ENCODE measurements around the gene ITPR1. TPM values are rescaled to one million over a fixed set of nuclear protein-coding genes. Genes with fewer than 3 reads are reported as not detected.
A peak's percentile ranks its signal among the peaks of the same experiment; 100 is the strongest.
"Not testable (repeated sequence)": the region's sequence is repeated elsewhere in the genome, so short reads cannot be mapped to it uniquely, and the experiment has no call there.

ITPR1 gene
- total RNA-seq, 1 experiment from 2014 or later: 36.4 TPM

DNA sequence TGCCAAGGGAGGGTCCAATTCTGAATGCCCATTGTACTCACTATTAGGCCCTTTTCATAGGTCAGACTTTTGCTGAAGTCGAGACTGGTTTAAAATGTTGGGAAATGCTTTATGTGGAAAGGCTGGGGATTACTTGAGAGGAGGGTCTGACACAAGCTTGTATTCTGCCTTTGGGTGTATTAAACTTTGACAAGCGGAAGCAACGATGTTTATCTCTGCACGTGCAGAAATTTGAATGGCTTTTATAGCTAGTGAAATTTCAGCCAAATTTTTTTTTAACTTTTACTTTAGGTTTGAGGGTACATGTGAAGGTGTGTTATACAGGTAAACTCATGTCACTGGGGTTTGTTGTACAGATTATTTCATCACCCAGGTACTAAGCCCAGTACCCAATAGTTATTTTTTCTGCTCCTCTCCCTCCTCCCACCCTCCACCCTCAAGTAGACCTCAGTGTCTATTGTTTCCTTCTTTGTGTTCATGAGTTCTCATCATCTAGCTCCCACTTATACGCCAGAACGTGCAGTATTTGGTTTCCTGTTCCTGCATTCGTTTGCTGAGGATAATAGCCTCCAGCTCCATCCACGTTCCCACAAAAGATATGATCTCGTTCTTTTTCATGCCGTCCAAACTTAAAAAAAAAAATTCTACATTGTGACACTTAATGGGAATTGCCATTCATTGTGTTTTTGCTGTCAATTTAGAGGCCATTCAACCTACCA lies 263.1 kb downstream of the ITPR1 start:
- DNase-seq (ENCODE audit: low read depth): no peak

DNA sequence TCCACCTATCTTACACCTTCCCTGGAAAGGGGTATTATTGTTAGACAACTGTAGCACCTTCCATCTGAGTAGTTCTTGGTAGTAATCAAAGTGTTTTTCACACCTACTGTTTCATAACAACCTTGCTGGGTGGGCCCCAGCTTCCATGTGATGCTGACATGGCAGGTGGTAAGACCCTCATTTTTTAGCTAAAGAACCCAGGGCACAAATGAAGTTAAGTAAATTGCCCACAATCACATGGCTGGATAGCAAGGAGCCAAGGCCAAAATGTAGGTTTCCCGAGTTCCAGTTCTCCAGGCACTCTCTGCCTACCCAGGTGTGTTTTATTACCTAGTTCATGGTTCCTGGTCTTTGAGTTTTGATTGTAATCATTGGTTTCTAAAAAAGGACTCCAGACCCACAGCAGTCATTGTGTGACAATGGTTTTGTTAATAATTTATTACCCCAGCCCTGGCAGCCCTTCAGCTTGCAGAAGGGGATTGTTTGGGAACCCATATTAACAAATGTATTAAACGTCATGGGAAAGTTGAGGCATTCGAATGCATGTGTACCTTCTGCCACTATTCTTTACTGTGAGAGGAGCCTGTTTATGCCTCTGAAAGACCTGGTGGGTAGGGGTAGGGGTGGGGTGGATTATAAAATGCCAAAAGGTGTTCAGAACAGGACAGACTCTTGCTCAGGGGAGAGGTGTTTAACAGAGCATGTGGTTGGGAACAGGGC lies 263.9 kb downstream of the ITPR1 start:
- DNase-seq (ENCODE audit: low read depth): no peak

DNA sequence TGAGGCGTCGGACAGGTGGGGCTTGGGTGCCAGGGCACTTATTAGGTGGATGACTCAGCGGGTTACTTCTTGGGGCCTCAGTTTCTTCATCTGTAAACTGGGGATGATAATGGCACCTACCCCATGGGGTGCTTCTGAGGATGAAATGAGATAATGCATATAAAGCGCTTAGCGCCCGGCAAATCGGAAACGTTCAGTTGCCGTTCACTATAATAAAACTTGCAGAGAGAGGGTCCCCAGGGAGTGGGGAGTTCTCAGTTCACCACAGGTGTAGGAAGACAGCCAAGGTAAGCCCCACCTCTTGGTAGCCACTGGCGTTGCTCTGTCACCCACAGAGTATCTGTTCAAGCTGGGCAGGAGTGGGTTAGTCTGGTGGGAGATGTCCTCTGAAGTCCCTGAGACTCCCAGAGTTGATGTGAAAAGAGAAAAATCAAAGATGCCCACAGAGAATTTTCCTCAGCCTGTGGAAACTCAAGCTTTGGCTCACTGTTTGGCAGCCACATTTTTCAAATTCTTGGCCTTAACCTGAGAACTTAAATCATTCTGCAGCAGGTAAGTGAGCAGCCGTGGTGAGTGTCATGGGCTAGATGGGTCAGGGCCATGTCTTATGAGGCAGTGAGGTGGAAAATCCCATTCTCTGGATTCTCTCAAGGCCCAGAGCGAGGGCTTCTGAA lies 264.6 kb downstream of the ITPR1 start:
- DNase-seq (ENCODE audit: low read depth): no peak

DNA sequence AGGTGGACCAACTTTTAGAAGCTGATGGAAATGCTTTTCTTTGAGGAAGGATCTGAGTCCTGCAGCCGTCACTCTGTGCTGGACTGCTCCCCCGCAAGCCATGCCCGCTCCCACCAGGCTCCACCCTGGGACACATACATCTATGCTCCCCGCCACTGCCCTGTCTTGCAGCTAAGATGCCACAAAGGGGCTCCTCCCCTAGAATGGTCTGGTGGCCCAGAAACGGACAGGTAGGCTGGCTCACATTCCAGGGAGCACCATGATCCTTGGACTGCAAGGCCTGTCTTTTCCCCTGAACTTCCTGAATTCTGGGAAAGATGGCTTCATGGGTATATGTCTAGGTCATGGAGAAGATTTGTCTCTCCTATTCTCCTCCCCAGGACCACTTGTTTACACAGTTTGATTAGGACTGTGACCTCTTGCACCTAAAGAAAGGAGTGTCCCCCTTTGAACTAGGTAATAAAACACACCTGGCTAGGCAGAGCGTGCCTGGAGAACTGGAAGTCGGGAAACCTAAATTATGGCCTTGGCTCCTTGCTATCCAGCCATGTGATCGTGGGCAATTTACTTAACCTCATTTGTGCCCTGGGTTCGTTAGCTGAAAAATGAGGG lies 265.2 kb downstream of the ITPR1 start:
- no peak for DNase-seq (ENCODE audit: low read depth)

DNA sequence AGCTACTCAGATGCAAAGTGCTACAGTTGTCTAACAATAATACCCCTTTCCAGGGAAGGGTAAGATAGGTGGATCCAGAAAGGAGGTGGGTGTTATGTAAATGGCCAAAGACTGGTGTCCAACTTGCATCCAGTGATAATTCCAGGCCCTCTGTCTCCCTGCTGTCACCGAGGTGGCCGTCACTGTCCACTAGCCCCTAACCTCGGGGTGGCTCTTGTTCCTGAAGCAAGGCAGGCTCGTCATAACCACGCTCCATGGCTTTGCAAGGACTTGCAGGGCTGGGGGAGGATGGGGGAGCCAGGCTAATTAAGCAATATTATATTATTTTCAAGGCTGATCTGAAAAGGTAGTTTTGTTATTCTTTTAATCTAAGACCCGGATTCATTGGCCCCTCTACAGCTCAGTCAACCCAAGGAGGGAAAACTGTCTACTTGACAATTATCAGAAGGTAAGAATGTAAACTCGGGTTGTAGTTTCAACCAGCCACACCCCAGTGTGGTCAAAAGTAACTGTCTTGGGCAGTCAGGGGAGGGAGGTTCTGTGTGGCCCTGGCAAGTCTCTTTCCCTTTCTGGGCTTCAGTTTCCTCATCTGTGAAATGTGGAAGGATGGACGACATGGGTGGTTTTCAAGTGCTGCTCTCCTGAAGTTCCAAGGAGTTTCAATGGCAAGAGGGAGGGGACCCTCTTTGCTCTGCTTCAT lies 266.0 kb downstream of the ITPR1 start:
- no peak for DNase-seq (ENCODE audit: low read depth)

DNA sequence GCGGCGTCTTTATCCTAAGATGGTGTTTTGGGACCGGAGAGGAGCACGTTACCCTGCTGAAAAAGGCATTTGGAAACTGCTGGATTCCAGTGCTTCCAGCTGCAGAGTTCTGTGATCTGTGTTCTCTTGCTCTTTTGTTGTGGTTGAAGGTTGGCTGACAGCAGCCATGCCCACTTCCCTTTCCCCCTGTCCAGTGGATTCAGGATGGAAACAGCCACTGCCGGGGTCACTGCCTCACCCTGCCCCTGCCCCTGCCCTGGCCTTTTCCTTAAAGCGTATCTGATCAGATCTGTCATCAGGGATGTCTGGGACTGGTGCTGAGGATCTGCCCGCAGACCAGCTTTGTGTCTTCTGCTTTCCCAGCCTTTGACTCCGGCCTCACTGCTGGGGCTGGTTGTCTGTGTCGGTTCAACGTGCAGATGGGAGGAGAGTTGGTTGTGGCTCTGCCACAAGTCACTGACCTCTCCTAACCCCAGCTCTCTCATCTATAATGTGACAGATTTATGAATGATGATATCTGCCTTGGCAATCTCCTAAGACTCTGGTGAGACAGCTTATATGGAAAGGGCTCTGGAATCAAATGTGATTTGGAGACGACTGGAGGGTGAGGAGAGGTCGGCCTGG lies 266.7 kb downstream of the ITPR1 start:
- DNase-seq (ENCODE audit: low read depth): no peak

DNA sequence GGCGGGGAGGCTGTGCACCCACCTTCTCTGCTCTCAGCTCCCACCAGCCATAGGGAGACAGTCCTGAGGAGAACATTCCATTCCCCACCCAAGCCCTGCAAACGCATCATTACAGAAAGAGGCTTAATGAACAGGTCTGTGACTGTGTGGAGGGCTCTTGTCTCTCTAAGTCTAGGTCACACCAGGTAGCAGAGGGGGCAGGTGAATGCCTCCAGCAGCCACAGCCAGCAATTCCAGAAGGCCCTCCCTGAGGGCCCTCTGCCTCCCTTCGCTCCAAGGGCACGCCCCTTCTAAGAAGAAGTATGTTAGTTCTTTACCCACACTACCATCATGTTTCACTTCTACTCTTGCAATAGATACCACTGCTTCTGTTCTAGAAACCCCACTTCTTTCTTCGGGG lies 268.6 kb downstream of the ITPR1 start:
- no peak for DNase-seq (ENCODE audit: low read depth)

DNA sequence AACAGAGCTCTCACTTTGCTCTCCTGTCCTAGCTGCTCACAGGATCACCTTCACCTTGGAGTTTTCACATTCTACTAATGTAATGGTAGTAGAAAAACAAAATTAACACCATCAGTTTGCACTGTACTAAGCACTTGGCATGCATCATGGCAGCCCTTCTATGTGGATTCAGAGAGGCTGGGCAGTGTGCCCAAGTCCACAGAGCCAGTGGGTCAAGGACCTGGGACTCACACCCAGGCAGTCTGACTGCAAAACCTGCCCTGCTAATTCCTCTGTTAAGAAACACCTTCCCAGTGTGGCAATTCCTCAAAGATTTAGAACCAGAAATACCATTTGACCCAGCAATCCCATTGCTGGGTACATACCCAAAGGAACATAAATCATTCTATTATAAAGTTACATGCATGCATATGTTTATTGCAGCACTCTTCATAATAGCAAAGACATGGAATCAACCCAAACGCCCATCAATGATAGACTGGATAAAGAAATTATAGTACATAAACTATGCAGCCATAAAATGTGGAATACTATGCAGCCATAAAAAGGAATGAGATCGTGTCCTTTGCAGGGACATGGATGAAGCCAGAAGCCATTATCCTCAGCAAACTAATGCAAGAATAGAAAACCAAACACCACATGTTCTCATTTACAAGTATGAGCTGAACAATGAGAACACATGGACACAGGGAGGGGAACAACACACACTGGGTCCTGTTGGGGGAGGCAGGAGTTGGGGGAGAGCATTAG lies 269.5 kb downstream of the ITPR1 start:
- not testable (repeated sequence) for DNase-seq (ENCODE audit: low read depth)

DNA sequence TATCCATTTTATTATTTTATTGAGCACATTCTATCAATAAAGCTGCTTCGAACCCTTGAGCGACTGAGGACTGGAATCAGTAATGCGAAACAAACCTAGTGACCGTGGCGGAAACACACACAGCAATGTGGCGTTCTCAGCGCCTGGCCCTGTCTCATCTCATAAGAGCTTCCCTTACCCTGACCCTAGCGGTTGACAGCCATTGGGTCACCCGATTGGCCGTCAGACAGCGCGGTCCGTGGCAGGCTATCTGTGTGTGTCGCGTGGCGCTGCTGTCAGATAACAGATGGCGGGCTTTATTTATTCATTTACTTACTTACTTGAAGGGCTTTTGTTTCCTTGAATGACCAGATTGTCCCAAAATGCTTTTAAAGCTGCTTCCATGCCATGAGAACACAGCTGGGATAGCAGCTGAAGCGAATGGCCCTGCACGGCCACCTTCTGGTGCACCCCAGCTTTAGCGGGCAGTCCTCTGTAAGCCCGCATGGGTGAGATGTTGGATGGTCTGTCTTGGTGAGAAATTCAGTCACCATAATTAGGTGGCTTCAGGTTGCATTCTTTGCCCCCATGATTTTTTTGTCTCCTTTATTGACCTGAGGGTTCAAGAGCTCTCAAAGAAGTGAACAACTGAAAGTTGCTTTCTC lies 270.6 kb downstream of the ITPR1 start:
- no peak for DNase-seq (ENCODE audit: low read depth)

DNA sequence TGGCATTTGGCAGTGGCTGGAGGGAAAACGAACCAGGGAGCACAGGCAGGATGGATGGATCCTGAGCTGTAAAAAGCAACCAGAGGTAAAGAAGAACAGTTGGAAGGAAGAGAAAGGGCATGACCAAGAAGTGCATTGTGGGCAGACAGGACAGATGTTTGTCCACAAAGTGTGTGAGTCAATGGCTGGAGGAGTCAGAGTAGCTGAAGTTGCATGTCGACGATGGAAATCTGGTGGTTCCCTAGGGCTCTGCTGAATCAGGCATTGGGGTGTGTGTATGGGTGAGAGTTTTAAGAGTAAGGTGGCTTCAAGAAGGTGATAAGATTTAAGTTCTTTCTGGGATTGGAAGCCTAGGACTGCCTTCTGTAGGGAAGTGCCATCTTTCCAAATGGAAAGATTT lies 272.1 kb downstream of the ITPR1 start:
- DNase-seq (ENCODE audit: low read depth): peak; percentile 47

DNA sequence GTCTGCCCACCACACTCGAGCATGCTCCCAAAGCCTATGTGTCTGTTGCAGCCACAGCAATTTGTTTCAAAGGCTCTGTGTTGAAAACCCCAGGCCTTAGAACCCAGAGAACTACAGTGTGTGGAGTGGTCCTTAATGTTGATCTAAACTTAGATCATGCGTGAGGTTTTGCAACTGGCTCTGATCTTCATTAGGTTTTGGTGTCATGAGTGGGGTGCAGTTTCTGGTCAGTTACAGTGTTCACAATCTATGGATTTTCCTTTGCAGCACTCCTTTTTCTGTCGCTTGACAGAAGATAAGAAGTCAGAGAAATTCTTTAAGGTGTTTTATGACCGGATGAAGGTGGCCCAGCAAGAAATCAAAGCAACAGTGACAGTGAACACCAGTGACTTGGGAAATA lies 273.1 kb downstream of the ITPR1 start:
- DNase-seq (ENCODE audit: low read depth): no peak

DNA sequence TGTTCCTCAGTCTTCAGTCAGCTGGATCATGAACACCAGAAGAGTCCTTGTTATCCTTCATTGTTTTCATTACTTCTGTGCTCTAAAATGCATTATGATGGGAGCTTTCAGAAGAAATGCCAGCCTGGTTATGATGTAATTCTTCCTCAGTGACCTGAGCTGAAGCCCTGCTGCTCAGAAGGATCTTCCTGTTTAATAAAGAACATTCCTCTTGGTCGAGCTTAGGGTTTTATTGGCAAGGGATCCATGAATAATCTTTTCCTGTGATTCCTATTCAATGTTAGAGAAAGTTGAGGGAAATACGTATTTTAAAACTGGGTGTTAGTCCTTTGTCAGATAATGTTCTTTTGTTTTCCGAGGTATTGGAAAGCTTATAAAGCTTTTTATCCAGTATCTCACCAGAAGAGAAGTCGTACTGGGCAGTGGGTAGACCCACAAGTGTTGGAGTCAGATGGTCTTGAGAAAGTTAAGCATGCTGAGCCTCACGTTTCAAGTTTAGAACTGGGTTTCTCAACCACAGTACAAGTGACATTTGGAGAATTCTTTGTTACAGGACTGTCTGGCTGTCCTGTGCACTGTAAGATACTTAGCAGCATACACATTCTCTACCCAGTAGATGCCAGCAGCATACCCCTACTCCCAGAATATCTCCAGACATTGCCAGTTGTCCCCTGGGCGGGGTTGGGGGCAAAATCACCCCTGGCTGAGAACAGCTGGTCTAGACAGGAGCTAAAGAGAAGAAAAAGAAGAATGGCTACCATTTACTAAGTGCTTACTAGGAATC lies 273.8 kb downstream of the ITPR1 start:
- DNase-seq (ENCODE audit: low read depth): no peak

DNA sequence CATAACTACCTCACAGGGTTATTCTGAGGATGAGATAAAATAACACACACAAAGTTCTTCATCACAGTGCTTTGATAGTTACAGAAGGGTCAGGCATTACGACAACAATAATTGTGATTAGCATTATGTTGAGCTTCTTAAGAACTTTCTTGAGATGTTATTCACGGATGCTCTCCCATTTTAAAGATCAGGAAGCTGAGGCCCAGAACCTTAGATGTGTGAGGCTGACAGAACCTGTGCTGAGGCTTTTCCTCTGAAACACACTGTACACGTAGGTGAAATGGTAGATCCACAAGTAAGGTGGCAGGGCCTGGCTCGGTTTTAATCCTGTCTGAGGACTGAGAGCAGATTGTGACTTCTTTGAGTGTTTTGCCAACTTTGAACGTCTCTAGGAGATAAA lies 274.9 kb downstream of the ITPR1 start:
- DNase-seq (ENCODE audit: low read depth): no peak

DNA sequence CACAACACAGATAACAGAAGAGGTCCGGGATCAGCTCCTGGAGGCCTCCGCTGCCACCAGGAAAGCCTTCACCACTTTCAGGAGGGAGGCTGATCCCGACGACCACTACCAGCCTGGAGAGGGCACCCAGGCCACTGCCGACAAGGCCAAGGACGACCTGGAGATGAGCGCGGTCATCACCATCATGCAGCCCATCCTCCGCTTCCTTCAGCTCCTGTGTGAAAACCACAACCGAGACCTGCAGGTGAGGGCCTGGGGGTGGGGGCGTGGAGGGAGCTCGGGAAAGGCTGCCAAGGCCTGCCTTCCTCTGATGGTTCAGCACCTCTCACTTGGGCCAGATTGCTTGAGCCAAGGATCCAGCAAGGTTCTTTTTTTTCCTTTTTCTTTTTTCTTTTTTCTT lies 275.4 kb downstream of the ITPR1 start:
- no peak for DNase-seq (ENCODE audit: low read depth)

DNA sequence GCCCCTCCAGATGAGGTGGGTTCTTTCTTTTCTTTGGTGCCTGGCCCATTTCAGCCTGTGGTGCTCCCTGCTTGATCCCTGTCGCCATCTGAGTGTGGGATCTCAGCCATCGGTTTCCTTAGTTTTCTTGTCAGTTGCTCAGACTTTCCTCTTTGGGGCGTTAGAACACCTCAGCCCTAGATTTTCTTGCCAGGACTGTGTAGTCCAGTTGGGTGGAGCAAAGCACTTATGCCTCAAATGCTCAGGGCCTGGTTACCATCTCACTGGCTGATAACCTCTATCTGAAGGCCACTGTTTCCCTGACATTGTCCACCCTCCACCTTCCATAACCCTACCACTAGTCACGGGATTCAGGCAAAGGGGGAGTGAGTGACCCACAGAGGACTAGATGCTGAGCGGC lies 277.4 kb downstream of the ITPR1 start:
- DNase-seq (ENCODE audit: low read depth): no peak

DNA sequence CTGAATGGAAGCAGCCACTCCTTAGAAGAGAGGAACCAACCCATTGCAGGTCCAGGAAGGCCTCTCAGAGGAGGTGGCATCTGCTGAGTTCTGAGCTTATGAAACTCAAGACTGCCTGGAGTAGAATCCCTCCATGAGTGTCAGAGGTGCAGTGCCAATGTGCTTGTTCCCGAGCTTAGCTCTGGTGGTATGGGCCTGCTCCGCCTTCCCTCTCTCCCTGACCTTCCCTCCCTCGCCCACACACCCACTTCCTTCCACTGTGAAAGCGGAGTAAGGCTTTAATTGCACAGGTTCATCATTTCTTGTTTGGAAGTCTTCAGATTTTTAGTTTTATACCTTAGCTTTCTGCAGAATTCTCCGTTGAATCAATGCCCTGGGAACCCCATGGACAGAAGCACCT lies 278.1 kb downstream of the ITPR1 start:
- no peak for DNase-seq (ENCODE audit: low read depth)

DNA sequence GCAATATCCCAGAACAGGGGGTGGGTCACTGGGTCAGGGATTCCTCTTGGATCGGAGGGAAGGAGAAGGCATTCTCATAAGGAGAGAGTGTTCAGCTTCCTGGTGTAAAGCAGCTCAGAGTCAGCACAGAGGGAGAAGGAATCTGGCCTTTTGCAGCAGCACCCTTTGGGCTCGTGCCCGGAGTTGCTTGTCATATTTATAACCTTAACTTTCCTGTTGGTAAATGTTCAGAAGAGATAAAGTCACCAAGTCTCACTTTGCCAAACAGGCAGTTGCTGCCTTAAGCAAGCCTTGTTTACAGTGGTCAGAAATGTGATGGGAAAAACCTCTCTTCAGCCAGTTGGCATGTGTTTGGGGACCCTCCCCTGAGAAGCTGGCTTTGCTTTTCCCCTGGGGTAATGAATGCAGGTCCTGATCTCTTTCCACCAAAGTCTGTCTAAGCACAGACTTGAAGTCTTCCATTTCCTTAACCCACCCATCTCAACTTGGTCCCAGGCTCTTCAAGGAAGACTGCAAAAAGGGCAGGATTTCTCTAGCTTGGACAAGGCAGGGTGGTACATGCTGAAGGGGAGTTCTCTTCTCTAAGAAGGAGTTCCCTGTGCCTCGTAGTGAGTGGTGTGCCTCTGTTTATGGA lies 279.1 kb downstream of the ITPR1 start:
- DNase-seq (ENCODE audit: low read depth): no peak

DNA sequence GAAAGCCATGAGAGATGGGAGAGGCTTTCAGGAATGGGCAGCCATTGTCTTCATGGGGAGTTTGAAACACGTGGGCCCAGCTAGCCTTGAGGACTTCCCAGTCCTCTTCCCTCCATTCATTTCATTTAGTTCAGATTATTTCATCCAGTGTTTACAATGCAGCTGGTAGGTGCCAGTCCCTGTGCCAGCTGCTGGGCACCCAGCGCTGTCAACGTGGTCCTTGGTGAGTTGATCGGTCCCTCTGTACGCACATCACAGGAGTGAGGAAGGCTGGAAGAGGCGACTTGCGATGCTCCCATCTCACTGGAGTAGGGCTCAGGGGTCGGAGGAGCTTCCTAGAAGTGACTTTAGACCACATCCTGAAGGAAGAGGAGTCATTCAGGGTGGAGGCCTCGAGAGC lies 279.7 kb downstream of the ITPR1 start:
- no peak for DNase-seq (ENCODE audit: low read depth)

DNA sequence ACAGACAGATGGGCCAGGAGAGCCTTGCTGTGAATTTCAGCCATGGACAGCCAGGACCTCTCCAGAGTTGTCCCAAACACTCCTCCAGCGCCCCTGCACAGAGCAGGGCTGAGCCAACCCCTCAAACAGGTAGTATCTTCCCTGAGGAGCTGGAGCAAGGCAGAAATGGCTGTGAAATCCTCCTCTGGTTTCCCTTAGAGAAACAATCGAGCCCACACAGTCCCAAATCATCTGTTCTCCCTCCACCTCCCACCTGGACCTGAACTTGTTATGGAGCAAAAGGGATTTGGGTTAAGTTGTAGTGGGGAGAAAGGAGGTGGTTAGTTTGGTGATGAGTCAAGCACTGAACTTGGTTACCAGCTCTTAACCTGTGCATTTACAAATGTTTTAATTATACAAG lies 280.4 kb downstream of the ITPR1 start:
- DNase-seq (ENCODE audit: low read depth): no peak
